OCI-LY3 (cell line): ENCODE data around the gene PRKX.

Source experiments
- EZH2phosphoT487 ChIP-seq: fragments of 200-600 bp; shearing (Covaris generic); IDR thresholded peaks from 2 replicates; pipeline ENCODE4 v1.6.1; 2018; ENCODE audit warnings: antibody characterized with exemption, mixed run types, low read depth
- TF ChIP-seq, protein P1 (sequence below): fragments of 200-600, 300-600 bp; sonication (generic); IDR thresholded peaks from 2 replicates; pipeline ENCODE4 v1.5.1; 2014; ENCODE audit warnings: antibody characterized with exemption, low read length, low read depth

GRCh38 chrX:3679669-3680068 lies 33.8 kb downstream of the PRKX start:
- TF ChIP-seq, protein P1, sequence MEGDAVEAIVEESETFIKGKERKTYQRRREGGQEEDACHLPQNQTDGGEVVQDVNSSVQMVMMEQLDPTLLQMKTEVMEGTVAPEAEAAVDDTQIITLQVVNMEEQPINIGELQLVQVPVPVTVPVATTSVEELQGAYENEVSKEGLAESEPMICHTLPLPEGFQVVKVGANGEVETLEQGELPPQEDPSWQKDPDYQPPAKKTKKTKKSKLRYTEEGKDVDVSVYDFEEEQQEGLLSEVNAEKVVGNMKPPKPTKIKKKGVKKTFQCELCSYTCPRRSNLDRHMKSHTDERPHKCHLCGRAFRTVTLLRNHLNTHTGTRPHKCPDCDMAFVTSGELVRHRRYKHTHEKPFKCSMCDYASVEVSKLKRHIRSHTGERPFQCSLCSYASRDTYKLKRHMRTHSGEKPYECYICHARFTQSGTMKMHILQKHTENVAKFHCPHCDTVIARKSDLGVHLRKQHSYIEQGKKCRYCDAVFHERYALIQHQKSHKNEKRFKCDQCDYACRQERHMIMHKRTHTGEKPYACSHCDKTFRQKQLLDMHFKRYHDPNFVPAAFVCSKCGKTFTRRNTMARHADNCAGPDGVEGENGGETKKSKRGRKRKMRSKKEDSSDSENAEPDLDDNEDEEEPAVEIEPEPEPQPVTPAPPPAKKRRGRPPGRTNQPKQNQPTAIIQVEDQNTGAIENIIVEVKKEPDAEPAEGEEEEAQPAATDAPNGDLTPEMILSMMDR = no peak
- TF ChIP-seq EZH2phosphoT487 = no peak
